Osteocyte (in vitro differentiated cells): ENCODE results near the gene ZNF687. TPM values are rescaled to one million over a fixed set of nuclear protein-coding genes. Genes with fewer than 3 reads are reported as not detected.

ENCODE experiments used
- DNase-seq: peaks from one replicate; pipeline ENCODE4 v3.0.0; 2021; ENCODE audit warnings: mixed read lengths; ENCODE audit not compliant: unreplicated experiment; ENCODE audit errors: extremely low spot score
- H3K27ac Mint-ChIP-seq: one replicate; pipeline ENCODE4 v1.8.0; 2021; ENCODE audit warnings: mild to moderate bottlenecking, mixed read lengths; ENCODE audit not compliant: unreplicated experiment
- H3K27me3 Mint-ChIP-seq: one replicate; pipeline ENCODE4 v1.8.0; 2021; ENCODE audit warnings: mixed read lengths; ENCODE audit not compliant: unreplicated experiment
- H3K36me3 Mint-ChIP-seq: one replicate; pipeline ENCODE4 v1.8.0; 2021; ENCODE audit warnings: mixed read lengths; ENCODE audit not compliant: unreplicated experiment
- H3K4me1 Mint-ChIP-seq: one replicate; pipeline ENCODE4 v1.8.0; 2021; ENCODE audit warnings: mixed read lengths; ENCODE audit not compliant: unreplicated experiment
- H3K4me3 Mint-ChIP-seq: one replicate; pipeline ENCODE4 v1.8.0; 2021; ENCODE audit warnings: mild to moderate bottlenecking, moderate library complexity, mixed read lengths; ENCODE audit not compliant: unreplicated experiment
- H3K9me3 Mint-ChIP-seq: one replicate; pipeline ENCODE4 v1.8.0; 2021; ENCODE audit warnings: mixed read lengths; ENCODE audit not compliant: unreplicated experiment
- CTCF ChIP-seq: fragments of 200-600 bp; sonication (generic); IDR thresholded peaks from 2 replicates; pipeline ENCODE4 v1.5.0; 2021; ENCODE audit warnings: antibody characterized with exemption, mild to moderate bottlenecking, moderate library complexity
- total RNA-seq: library from RNA; stranded (reverse); gene quantifications from 2 replicates; pipeline ENCODE4 v1.2.1, GENCODE V29; 2021

Gene ZNF687
- total RNA-seq, 1 donor from 2014 or later = 25.9 TPM

DNA sequence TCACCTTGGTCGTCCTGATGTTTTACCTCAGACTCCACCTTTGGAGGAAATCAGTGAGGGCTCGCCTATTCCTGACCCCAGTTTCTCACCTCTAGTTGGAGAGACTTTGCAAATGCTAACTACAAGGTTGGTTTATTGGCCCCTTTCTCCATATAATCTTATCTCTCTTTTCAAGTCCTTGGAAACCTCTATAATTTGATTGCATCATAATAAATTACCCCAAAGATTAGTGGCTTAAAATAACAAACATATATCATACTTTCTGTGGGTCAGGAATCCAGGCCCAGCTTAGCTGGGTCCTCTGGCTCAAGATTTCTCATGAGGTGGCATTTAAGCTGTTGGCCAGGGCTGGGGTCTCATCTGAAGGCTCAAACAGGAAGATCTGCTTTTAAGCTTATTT is 39.7 kb upstream of the ZNF687 start:
- Mint-ChIP-seq H3K9me3 (no peaks in the 10 kb centered on the region), H3K27me3 (no peaks in the 10 kb centered on the region), H3K27ac (no peak overlapping the region), H3K4me3 (no peak overlapping the region), H3K4me1 (peaks cover 11% of the 10 kb centered on the region), H3K36me3 (peaks cover 64% of the 10 kb centered on the region)
- no peak for DNase-seq
- no peak for TF ChIP-seq CTCF

- Mint-ChIP-seq H3K4me3 (no peak overlapping the region), H3K9me3 (no peaks in the 10 kb centered on the region), H3K27me3 (no peaks in the 10 kb centered on the region), H3K36me3 (peaks cover 63% of the 10 kb centered on the region), H3K4me1 (no peaks in the 10 kb centered on the region), H3K27ac (no peak overlapping the region)
- no peak for DNase-seq
- TF ChIP-seq CTCF = no peak
These were observed 38.3 kb upstream of the ZNF687 start for GRCh38 chr1:151243683-151244216.

DNA sequence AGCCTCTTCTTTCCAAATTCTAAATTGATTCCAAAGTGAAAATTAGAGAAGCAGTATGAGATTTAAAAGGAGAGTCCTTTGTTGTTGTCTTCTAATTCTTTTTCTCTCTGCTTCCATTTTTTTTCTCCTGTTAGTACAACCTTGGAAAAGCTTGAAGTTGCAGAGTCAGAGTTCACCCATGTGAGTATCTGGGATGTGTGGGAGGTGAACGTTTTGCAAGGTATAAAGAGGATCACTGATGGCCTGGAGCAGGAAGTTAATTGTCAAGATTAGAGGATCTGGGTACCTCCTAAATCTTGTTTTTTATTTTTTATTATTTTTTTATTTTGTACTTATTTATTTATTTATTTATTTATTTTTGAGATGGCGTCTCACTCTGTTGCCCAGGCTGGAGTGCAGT is 35.3 kb upstream of the ZNF687 start:
- Mint-ChIP-seq H3K36me3 (peaks cover 58% of the 10 kb centered on the region), H3K4me3 (no peak overlapping the region)
- TF ChIP-seq CTCF = no peak

GRCh38 chr1:151251656-151252470 is 30.2 kb upstream of the ZNF687 start:
- no peak for DNase-seq
- no peak overlapping the region for H3K27ac Mint-ChIP-seq
- H3K4me1 Mint-ChIP-seq = peaks cover 18% of the 10 kb centered on the region
- H3K9me3 Mint-ChIP-seq = no peaks in the 10 kb centered on the region
- no peaks in the 10 kb centered on the region for H3K27me3 Mint-ChIP-seq
- H3K36me3 Mint-ChIP-seq = peaks cover 26% of the 10 kb centered on the region
- no peak overlapping the region for H3K4me3 Mint-ChIP-seq
- TF ChIP-seq CTCF = peak; percentile 84

More for the DNA sequence above, 35.3 kb upstream of the ZNF687 start:
- Mint-ChIP-seq H3K9me3 (no peaks in the 10 kb centered on the region), H3K4me1 (peaks cover 2% of the 10 kb centered on the region), H3K27me3 (no peaks in the 10 kb centered on the region), H3K27ac (no peak overlapping the region)
- DNase-seq = no peak
